HEK293T (cell line): Measurements from ENCODE around the gene WDR45B.
"Not testable (repeated sequence)": the region's sequence is repeated elsewhere in the genome, so short reads cannot be mapped to it uniquely, and the experiment has no call there.

ENCODE experiments used
- CTCF ChIA-PET: fragments of 350-600 bp; formaldehyde crosslinking; extraction: SDS; loops from one replicate; lab custom pipeline; 2021; ENCODE audit warnings: antibody characterized with exemption, inconsistent platforms; lab: Yijun Ruan, JAX
- POLR2A ChIA-PET: fragments of 350-600 bp; formaldehyde crosslinking; extraction: SDS; loops from one replicate; lab custom pipeline; 2020; ENCODE audit warnings: antibody characterized with exemption, inconsistent platforms; lab: Yijun Ruan, JAX
- DNase-seq: peaks from one replicate; pipeline ENCODE4 v3.0.0; 2012; ENCODE audit warnings: mixed read lengths; ENCODE audit errors: extremely low spot score
- ARNT ChIP-seq: fragments of 450-650 bp; IDR thresholded peaks from 2 replicates; pipeline ENCODE4 v1.6.1; 2017; ENCODE audit warnings: mild to moderate bottlenecking
- BHLHE40 ChIP-seq: fragments of 450-650 bp; IDR thresholded peaks from 2 replicates; pipeline ENCODE4 v1.6.1; 2016; ENCODE audit warnings: mild to moderate bottlenecking, moderate library complexity, borderline replicate concordance
- CTBP1 ChIP-seq: fragments of 450-650 bp; IDR thresholded peaks from 2 replicates; pipeline ENCODE4 v1.6.1; 2016; ENCODE audit warnings: borderline replicate concordance
- ELF4 ChIP-seq: fragments of 450-650 bp; IDR thresholded peaks from 2 replicates; pipeline ENCODE4 v1.6.1; 2017; ENCODE audit warnings: antibody characterized with exemption
- FOXA1 ChIP-seq: fragments of 450-650 bp; IDR thresholded peaks from 2 replicates; pipeline ENCODE4 v1.6.1; 2016; ENCODE audit warnings: mild to moderate bottlenecking
- FOXK2 ChIP-seq: fragments of 450-650 bp; IDR thresholded peaks from 2 replicates; pipeline ENCODE4 v1.6.1; 2016; ENCODE audit warnings: mild to moderate bottlenecking
- FOXM1 ChIP-seq: fragments of 450-650 bp; IDR thresholded peaks from 2 replicates; pipeline ENCODE4 v1.6.1; 2017; ENCODE audit warnings: mild to moderate bottlenecking, borderline replicate concordance
- HDGF ChIP-seq: fragments of 450-650 bp; IDR thresholded peaks from 2 replicates; pipeline ENCODE4 v1.6.1; 2017; ENCODE audit warnings: antibody characterized with exemption, borderline replicate concordance
- L3MBTL2 ChIP-seq: fragments of 450-650 bp; conservative IDR thresholded peaks from 2 replicates; pipeline ENCODE4 v1.6.1; 2016; ENCODE audit warnings: mild to moderate bottlenecking
- LEF1 ChIP-seq: fragments of 450-650 bp; IDR thresholded peaks from 2 replicates; pipeline ENCODE4 v1.6.1; 2017; ENCODE audit warnings: mild to moderate bottlenecking, borderline replicate concordance
- NFRKB ChIP-seq: fragments of 450-650 bp; IDR thresholded peaks from 2 replicates; pipeline ENCODE4 v1.6.1; 2016; ENCODE audit warnings: mild to moderate bottlenecking, moderate library complexity
- PKNOX1 ChIP-seq: fragments of 450-650 bp; IDR thresholded peaks from 2 replicates; pipeline ENCODE4 v1.6.1; 2016
- SP1 ChIP-seq: fragments of 450-650 bp; IDR thresholded peaks from 2 replicates; pipeline ENCODE4 v1.6.1; 2017
- SUZ12 ChIP-seq: fragments of 450-650 bp; IDR thresholded peaks from 2 replicates; pipeline ENCODE4 v1.6.1; 2016; ENCODE audit warnings: mild to moderate bottlenecking
- TARDBP ChIP-seq: fragments of 450-650 bp; IDR thresholded peaks from 2 replicates; pipeline ENCODE4 v1.6.1; 2016
- ZNF384 ChIP-seq: fragments of 450-650 bp; IDR thresholded peaks from 2 replicates; pipeline ENCODE4 v1.6.1; 2016

Gene WDR45B

DNA sequence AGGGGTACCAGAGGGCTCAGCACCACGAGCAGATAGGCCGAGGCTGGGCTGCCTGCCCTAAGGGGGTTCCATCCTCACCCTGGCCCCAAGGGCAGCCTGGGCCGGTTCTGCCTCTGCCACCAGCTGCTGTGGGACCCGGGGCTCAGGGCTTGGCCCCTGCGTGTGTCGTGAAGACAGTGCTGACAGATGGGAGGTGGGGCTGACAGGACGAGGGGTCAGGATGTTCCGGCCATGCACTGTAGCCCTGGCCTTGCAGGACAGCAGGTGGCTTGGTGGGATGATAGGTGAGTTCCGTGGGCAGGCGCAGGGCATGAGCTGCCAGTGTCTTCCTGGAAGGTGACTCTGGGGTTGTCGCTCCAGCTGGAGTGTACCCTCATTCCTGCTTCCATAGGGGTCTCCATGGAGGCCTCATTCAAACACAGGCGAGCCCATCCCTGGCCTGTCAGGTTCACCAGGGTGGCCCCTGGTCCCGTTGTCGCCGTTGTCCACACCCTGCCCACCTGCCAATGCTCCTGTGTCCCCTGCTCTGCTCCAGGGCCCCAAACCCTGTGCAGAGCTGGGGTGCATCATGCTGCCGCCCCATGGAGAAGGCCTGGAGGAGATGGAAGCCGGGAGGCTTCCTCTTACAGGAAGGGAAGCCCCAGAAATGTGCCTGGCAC lies 57.2 kb downstream of the WDR45B start:
- CTCF ChIA-PET: no interaction called here
- DNase-seq: no peak
- POLR2A ChIA-PET: interaction anchor here (0.8 kb wide), 1 partner anchor 61 kb away, joined by 3 read pairs; no protein-coding TSS in a partner anchor
- TF ChIP-seq FOXA1 (no peak), NFRKB (no peak), LEF1 (no peak)

DNA sequence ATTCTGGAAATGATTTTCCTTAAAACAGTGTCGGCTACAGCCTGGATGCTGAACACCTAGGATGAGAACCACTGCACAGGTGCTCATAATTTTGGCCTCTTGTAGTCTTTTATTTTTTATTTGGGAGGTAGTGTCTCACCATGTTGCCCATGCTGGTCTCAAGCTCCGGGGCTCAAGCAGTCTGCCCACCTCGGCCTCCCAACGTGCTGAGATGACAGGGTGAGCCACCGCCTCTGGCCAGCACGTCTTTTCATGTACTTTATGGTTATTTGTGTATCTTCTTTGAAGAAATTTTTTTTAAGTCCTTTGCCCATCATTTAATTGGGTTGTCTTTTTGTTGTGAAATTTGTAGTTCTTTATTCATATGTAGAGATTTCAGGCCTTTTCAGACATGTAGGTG lies 58.0 kb downstream of the WDR45B start:
- DNase-seq: no peak
- CTCF ChIA-PET: no interaction called here
- no peak for TF ChIP-seq SP1
- TF ChIP-seq LEF1: no peak
- TF ChIP-seq SUZ12: no peak
- TF ChIP-seq HDGF: no peak
- TF ChIP-seq ZNF384: no peak
- TF ChIP-seq FOXA1: no peak
- no peak for TF ChIP-seq L3MBTL2
- TF ChIP-seq FOXK2: no peak
- POLR2A ChIA-PET: no interaction called here

DNA sequence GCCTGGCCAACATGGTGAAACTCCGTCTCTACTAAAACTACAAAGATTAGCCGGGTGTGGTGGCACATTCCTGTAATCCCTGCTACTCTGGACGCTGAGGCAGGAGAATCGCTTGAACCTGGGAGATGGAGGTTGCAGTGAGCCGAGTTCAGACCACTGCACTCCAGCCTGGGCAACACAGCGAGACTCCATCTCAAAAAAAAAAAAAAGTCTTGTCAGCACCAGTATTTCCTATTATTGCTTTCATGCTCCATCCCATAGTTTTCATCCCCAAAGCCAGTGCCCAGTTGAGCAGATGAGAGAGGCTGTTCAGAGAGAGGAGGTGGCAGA lies 58.4 kb downstream of the WDR45B start:
- ChIA-PET CTCF (no interaction called here), POLR2A (no interaction called here)
- TF ChIP-seq CTBP1 (no peak), NFRKB (no peak), SP1 (no peak)

DNA sequence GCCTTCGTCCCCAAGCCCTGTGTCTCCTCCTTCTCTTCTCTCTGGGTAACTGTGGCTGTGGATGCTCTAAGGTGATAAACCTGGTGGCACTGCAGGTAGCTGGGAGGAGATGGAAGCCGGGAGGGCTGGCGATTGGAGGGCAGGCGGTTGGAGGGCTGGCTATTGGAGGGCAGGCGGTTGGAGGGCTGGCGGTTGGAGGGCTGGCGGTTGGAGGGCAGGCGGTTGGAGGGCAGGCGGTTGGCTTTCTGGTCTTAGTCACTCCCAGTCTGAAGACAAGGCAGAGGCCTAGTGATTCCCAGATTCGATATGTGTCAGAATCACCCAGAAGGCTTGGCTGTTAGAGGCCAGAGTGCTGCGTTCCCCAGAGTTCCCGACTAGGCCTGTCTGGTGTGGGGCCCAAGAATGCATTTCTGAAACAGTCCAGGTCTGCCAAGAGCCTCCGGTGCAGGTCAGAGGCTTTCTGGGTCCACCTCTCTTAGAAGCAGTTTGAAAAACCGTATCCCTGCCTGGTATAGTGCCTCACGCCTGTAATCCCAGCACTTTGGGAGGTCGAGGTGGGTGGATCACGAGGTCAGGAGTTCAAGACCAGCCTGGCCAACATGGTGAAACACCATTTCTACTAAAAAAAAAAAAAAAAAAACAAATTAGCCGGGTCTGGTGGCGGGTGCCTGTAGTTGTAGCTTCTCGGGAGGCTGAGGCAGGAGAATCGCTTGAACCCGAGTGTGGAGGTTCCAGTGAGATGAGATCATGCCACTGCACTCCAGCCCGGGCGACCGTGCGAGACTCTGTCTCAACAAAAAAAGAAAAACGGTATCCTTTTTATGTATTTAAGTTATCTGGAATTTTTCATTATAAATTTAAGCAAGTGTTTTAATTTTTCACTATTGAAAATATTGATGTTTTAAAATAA lies 59.7 kb downstream of the WDR45B start:
- POLR2A ChIA-PET: no interaction called here
- no peak for DNase-seq
- CTCF ChIA-PET: no interaction called here
- TF ChIP-seq PKNOX1 (no peak), FOXA1 (no peak), NFRKB (no peak), ARNT (no peak), SP1 (no peak), TARDBP (no peak), FOXK2 (no peak), ZNF384 (no peak), HDGF (no peak), FOXM1 (no peak), SUZ12 (no peak), BHLHE40 (no peak), CTBP1 (no peak), L3MBTL2 (no peak)

More for the DNA sequence above, 58.4 kb downstream of the WDR45B start:
- no peak for DNase-seq

GRCh38 chr17:82587234-82588086 lies 60.8 kb downstream of the WDR45B start:
- POLR2A ChIA-PET: no interaction called here
- CTCF ChIA-PET: no interaction called here
- DNase-seq: no peak
- TF ChIP-seq BHLHE40 (no peak), SUZ12 (no peak), FOXM1 (no peak), CTBP1 (no peak), LEF1 (no peak), TARDBP (no peak), HDGF (no peak), L3MBTL2 (no peak), PKNOX1 (no peak), ARNT (no peak), ELF4 (no peak), SP1 (no peak), FOXA1 (no peak), NFRKB (no peak), ZNF384 (no peak), FOXK2 (no peak)

- ChIA-PET CTCF (no interaction called here), POLR2A (no interaction called here)
- no peak for TF ChIP-seq SUZ12
- DNase-seq: no peak
Measured at GRCh38 chr17:82586576-82587233, 61.5 kb downstream of the WDR45B start.

- DNase-seq, CTCF ChIA-PET, POLR2A ChIA-PET: not testable (repeated sequence)
Measured at GRCh38 chr17:82585935-82586575, 62.2 kb downstream of the WDR45B start.
